ENCODE measurements around the gene HEPACAM.

The HEPACAM gene

GRCh38 chr11:124900464-124900863 lies 35.4 kb downstream of the HEPACAM start:
- no peak for DNase-seq (ENCODE audit: insufficient read length, low spot score)
- no peak for TF ChIP-seq CTCF (IDR thresholded peaks at IDR 0.05; ENCODE audit: insufficient read depth, missing control alignments)
- no peak for FAIRE-seq

GRCh38 chr11:124899383-124900145 lies 36.3 kb downstream of the HEPACAM start:
- FAIRE-seq = peak; percentile 86
- no peak for TF ChIP-seq CTCF (IDR thresholded peaks at IDR 0.05; ENCODE audit: insufficient read depth, missing control alignments)
- peak; percentile 14 for DNase-seq (ENCODE audit: insufficient read length, low spot score)

- no peak for TF ChIP-seq CTCF (IDR thresholded peaks at IDR 0.05; ENCODE audit: insufficient read depth, missing control alignments)
- FAIRE-seq = no peak
- no peak for DNase-seq (ENCODE audit: insufficient read length, low spot score)
Observed at GRCh38 chr11:124898711-124899110, 37.1 kb downstream of the HEPACAM start.

- DNase-seq (ENCODE audit: insufficient read length, low spot score) = no peak
- FAIRE-seq = peak; percentile 11
Observed at GRCh38 chr11:124898263-124898680, 37.6 kb downstream of the HEPACAM start.

GRCh38 chr11:124897674-124898262 lies 38.1 kb downstream of the HEPACAM start, which contains the start of gene ROBO4:
Gene ROBO4, minus strand, starts transcription at chr11:124897865. Its CDS starts 70 bp downstream, at chr11:124897795.
- peak; percentile 96 for FAIRE-seq
- TF ChIP-seq CTCF (IDR thresholded peaks at IDR 0.05; ENCODE audit: insufficient read depth, missing control alignments) = no peak

More at GRCh38 chr11:124898263-124898680, 37.6 kb downstream of the HEPACAM start:
- no peak for TF ChIP-seq CTCF (IDR thresholded peaks at IDR 0.05; ENCODE audit: insufficient read depth, missing control alignments)

GRCh38 chr11:124896821-124897391 lies 38.9 kb downstream of the HEPACAM start:
- no peak for TF ChIP-seq CTCF (IDR thresholded peaks at IDR 0.05; ENCODE audit: insufficient read depth, missing control alignments)
- DNase-seq (ENCODE audit: insufficient read length, low spot score) (no peak), FAIRE-seq (no peak)

More at GRCh38 chr11:124897674-124898262, 38.1 kb downstream of the HEPACAM start, which contains the start of gene ROBO4:
- DNase-seq (ENCODE audit: insufficient read length, low spot score) = peak; percentile 53
